22Rv1 (cell line): Measurements from ENCODE around the gene ARHGEF18.

Source experiments
- ZFX ChIP-seq: fragments of 450-650 bp; IDR thresholded peaks from 2 replicates; pipeline ENCODE4 v1.6.1; 2017; ENCODE audit warnings: antibody characterized with exemption, borderline replicate concordance
- TF ChIP-seq, protein P1 (sequence below): fragments of 450-650 bp; IDR thresholded peaks from 2 replicates; pipeline ENCODE4 v1.5.1; 2017; ENCODE audit warnings: mild to moderate bottlenecking

DNA sequence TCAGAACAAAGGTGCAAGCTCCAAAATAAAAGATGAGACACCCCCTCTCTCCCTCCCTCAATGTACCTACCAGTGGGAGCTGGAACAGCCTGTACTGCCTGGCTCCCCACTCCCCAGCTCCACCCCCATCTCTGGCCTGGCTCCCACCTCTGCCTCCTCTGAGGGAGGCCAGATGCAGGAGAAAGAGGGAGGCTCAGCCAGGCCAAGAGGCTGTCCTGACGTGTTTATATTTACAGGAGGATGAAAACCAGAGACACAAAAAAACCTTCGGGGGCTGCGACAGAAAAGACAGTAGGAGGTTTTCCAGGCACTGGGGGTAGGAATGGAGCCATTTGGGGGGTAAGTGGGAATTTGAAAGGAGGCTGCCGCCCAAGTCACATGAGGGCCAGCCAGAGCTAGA is 19.7 kb downstream of the ARHGEF18 start:
- TF ChIP-seq, protein P1, sequence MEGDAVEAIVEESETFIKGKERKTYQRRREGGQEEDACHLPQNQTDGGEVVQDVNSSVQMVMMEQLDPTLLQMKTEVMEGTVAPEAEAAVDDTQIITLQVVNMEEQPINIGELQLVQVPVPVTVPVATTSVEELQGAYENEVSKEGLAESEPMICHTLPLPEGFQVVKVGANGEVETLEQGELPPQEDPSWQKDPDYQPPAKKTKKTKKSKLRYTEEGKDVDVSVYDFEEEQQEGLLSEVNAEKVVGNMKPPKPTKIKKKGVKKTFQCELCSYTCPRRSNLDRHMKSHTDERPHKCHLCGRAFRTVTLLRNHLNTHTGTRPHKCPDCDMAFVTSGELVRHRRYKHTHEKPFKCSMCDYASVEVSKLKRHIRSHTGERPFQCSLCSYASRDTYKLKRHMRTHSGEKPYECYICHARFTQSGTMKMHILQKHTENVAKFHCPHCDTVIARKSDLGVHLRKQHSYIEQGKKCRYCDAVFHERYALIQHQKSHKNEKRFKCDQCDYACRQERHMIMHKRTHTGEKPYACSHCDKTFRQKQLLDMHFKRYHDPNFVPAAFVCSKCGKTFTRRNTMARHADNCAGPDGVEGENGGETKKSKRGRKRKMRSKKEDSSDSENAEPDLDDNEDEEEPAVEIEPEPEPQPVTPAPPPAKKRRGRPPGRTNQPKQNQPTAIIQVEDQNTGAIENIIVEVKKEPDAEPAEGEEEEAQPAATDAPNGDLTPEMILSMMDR: no peak
- TF ChIP-seq ZFX: no peak
